ENCODE data around the gene CYFIP1.

Gene CYFIP1

GRCh38 chr15:22939652-22940061 lies 40.5 kb downstream of the CYFIP1 start:
- POLR2A ChIA-PET (ENCODE audit: low non-redundant PET) = no interaction called here
- no peak for DNase-seq (ENCODE audit: low spot score)
- CTCF ChIA-PET = interaction anchor here (0.6 kb wide), 1 partner anchor 41 kb away, joined by 3 read pairs; no protein-coding TSS in a partner anchor
- peak overlapping the region; percentile 10 for H3K27ac ChIP-seq
- no peak for TF ChIP-seq CTCF (conservative IDR thresholded peaks at IDR 0.05; ENCODE audit: low read depth)

GRCh38 chr15:22939051-22939450 lies 41.1 kb downstream of the CYFIP1 start:
- CTCF ChIA-PET = no interaction called here
- no peak for DNase-seq (ENCODE audit: low spot score)
- H3K27ac ChIP-seq = no peak overlapping the region
- TF ChIP-seq CTCF (conservative IDR thresholded peaks at IDR 0.05; ENCODE audit: low read depth) = no peak
- POLR2A ChIA-PET (ENCODE audit: low non-redundant PET) = no interaction called here

- POLR2A ChIA-PET (ENCODE audit: low non-redundant PET) = no interaction called here
- CTCF ChIA-PET = no interaction called here
- no peak overlapping the region for H3K27ac ChIP-seq
- TF ChIP-seq CTCF (conservative IDR thresholded peaks at IDR 0.05; ENCODE audit: low read depth) = no peak
- DNase-seq (ENCODE audit: low spot score) = no peak
Measured at GRCh38 chr15:22936577-22937472, 43.3 kb downstream of the CYFIP1 start.

GRCh38 chr15:22933641-22934061 lies 46.5 kb downstream of the CYFIP1 start:
- H3K27ac ChIP-seq = no peak overlapping the region
- no peak for DNase-seq (ENCODE audit: low spot score)
- ChIA-PET POLR2A (ENCODE audit: low non-redundant PET) (no interaction called here), CTCF (no interaction called here)
- no peak for TF ChIP-seq CTCF (conservative IDR thresholded peaks at IDR 0.05; ENCODE audit: low read depth)

GRCh38 chr15:22931784-22932536 lies 48.2 kb downstream of the CYFIP1 start:
- CTCF ChIA-PET = interaction anchor here (0.7 kb wide), 1 partner anchor 28 kb away, joined by 3 read pairs; no protein-coding TSS in a partner anchor
- POLR2A ChIA-PET (ENCODE audit: low non-redundant PET) = no interaction called here
- no peak for DNase-seq (ENCODE audit: low spot score)
- TF ChIP-seq CTCF (conservative IDR thresholded peaks at IDR 0.05; ENCODE audit: low read depth) = no peak
- peak overlapping the region; percentile 30 for H3K27ac ChIP-seq

- DNase-seq (ENCODE audit: low spot score) = peak; percentile 78
- POLR2A ChIA-PET (ENCODE audit: low non-redundant PET) = no interaction called here
Measured at GRCh38 chr15:22930782-22931484, 49.2 kb downstream of the CYFIP1 start.

More at GRCh38 chr15:22930782-22931484, 49.2 kb downstream of the CYFIP1 start:
- CTCF ChIA-PET = interaction anchor here (0.7 kb wide), 1 partner anchor 15 kb away, joined by 3 read pairs; no protein-coding TSS in a partner anchor
- peak overlapping the region; percentile 74 for H3K27ac ChIP-seq
- no peak for TF ChIP-seq CTCF (conservative IDR thresholded peaks at IDR 0.05; ENCODE audit: low read depth)
